KOPT-K1 (cell line): ENCODE results near the gene UAP1.
"Not testable (repeated sequence)": the region's sequence is repeated elsewhere in the genome, so short reads cannot be mapped to it uniquely, and the experiment has no call there.

Source experiments
- H3K27ac ChIP-seq: fragments of 200-600 bp; sonication (generic); 2 replicates; pipeline ENCODE4 v1.5.1; 2016; ENCODE audit warnings: antibody characterized with exemption, mild to moderate bottlenecking, low read depth, low read length; ENCODE audit not compliant: poor library complexity, severe bottlenecking
- H3K36me3 ChIP-seq: fragments of 200-600 bp; sonication (generic); 2 replicates; pipeline ENCODE4 v1.5.1; 2017; ENCODE audit warnings: antibody characterized with exemption, mild to moderate bottlenecking, low read length, moderate library complexity; ENCODE audit not compliant: insufficient read depth
- H3K9me3 ChIP-seq: fragments of 200-600 bp; sonication (generic); 2 replicates; pipeline ENCODE4 v1.5.1; 2017; ENCODE audit warnings: antibody characterized with exemption, low read length, mild to moderate bottlenecking; ENCODE audit not compliant: insufficient read depth, poor library complexity, severe bottlenecking

The UAP1 gene

DNA sequence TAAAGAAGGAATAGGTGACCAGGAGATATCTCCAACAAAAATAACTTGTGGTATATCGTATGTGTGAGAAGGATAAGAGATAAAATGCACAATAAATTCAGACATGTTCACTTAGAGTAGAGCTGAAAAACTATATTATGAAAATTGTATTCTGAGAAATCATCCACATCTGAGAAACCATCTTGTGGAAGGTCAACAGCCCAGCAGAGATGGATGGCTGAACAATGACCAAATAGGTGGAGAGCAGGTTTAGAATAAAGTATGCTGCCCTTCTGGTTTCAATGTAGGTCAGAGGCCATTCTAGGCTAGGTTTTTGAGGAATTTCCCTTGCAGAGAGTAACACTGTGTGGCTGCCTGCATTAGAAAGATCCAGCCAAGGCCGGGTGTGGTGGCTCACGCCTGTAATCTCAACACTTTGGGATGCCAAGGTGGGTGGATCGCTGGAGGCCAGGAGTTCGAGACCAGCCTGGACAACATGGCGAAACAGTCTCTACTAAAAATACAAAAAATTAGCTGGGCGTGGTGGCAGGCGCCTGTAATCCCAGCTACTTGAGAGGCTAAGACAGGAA lies 8.8 kb upstream of the UAP1 start:
- Histone ChIP-seq H3K9me3 (no peaks in the 10 kb centered on the region), H3K36me3 (no peaks in the 10 kb centered on the region), H3K27ac (no peak overlapping the region)

DNA sequence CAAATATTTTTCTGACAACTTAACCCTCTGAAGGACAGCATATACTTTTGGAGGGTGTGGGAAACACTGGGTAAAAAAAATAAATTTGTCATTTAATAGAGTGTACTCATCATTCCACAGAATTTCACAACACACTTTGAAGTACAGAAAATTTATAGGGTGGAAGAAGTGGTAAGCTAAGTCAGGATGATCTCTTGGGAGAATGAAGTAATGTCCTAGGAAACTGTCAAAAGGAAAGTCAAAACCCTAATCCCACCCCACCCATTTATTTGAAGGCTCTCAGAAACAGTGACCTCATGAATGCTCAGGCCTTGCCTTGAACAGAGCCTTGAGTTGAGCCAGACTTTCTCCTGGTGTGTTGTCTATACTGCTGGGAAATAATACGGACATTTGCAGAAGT lies 7.3 kb upstream of the UAP1 start:
- H3K27ac ChIP-seq = no peak overlapping the region
- H3K36me3 ChIP-seq = no peaks in the 10 kb centered on the region
- H3K9me3 ChIP-seq = no peaks in the 10 kb centered on the region

DNA sequence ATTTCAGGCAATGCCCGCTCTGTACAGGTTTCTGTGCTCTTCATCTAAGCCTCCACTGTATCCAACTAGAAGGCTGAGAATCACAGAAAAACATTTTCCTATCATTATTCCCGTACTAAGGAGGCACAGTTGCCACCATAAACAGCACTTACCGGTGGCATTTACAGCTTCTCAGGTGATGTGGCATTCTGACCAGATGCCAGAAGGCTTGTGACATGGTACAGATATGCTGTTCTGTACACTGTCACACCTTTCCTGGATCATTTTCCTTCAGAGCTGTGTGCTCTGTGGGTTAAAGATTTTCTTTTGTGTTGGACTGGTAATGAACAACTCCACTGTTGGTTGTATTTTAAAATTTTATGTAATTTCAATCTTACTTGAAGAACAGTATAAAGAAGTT lies 4.0 kb upstream of the UAP1 start:
- H3K27ac ChIP-seq = no peak overlapping the region
- H3K36me3 ChIP-seq = no peaks in the 10 kb centered on the region
- H3K9me3 ChIP-seq = no peaks in the 10 kb centered on the region

DNA sequence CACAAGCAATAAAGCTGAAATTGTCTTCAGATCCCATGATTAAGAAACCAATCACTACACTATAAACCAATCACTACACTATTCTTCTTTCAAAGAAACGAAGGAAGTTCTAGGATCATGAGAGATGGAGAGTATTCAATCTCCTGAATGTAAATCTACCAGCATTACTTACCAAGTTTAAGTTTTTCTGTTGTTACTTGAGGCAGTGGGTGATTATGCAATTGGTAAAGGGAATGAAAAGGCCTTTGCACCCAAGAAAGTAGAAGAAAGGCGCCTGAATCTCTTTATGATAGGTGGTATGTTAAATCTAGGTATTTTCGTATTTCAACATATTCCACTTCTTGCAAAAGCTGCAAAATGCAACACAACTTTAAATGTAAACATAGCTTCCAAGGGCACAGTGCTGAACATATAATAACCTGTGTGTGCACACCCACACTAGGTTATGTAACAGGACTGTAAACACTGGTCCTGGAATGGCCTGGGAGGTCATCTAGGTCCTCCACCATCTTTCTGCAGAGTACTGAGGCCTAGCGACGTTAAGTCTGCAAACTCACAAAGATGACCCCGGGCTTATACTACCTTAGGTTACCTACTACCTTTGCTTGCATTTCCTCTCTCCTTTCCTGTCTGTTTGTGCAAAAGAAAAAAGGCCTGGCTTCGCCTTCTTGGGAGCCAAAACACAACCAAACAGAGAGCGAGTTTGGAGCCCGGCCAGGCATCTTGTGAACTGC lies 1.1 kb upstream of the UAP1 start:
- H3K9me3 ChIP-seq = no peaks in the 10 kb centered on the region
- no peaks in the 10 kb centered on the region for H3K36me3 ChIP-seq
- peak overlapping the region; percentile 66 for H3K27ac ChIP-seq

DNA sequence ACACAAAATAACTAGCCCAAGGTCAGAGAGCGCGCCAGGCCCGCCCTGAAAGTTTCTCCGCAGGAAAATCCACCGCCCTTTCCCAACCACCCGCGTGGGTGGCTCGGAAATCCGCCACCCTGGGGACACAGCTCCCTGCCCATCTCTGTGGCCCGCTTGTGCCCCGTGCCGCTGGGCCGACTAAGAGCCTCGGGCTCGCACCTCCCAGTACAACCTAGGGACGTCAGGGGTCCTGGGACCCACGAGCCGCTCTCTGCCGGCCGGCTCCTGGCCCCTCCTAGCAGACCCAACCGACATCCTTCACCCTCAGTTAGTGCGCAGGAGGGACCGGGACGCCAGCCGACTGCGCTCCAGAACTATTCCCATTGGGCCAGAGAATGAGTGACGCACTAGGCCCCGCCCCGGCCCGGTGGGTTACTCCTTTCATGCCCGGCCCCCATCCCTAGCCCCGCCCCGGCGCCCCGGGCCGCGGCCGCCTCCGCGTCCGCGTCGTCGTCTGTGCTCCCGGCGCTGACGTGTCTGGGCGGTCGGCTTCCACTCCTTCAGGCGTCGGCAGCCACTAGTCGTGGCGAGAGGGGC lies 396 bp upstream of the UAP1 start:
- Histone ChIP-seq H3K27ac (peak overlapping the region; percentile 66), H3K9me3 (no peaks in the 10 kb centered on the region), H3K36me3 (no peaks in the 10 kb centered on the region)

DNA sequence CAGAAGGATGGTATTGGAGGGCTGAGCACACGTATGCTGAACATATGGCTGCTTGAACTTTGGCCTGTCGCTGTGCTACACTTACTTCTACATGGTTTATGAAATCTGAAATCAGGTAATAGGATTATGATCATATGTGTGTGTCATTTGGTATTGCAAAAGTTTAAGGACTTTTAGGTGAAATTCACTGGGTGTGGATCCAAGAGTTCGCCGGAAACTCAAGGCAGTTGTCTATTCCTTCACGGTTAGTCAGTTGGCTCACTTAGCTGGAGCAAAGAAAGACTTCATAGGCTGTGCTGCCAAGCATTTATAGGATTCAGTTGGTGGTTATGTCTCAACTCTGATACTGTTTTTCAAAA lies 927 bp downstream of the UAP1 start:
- Histone ChIP-seq H3K27ac (no peak overlapping the region), H3K9me3 (no peaks in the 10 kb centered on the region), H3K36me3 (peaks cover 11% of the 10 kb centered on the region; the same call in 1 of the 2 replicates)

DNA sequence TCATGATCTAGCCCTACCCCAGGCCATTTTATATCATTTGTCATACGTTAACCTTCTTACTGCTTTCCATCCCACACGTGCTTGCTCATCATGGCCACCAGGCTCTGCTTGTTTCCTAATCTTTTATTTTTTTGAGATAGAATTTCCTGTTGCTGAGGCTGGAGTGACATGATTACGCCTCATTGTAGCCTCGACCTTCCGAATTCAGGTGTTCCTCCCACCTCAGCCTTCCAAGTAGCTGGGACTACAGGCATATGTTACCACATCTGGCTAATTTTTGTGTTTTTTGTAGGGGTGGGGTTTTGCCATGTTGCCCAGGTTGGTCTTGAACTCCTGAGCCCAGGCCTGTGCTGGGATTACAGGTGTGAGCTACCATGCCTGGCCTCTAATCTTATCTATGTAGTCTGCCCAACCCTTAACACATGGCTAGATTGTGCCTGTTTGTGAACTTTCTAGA lies 3.3 kb downstream of the UAP1 start:
- Histone ChIP-seq H3K36me3 (peaks cover 29% of the 10 kb centered on the region), H3K27ac (no peak overlapping the region), H3K9me3 (no peaks in the 10 kb centered on the region)

DNA sequence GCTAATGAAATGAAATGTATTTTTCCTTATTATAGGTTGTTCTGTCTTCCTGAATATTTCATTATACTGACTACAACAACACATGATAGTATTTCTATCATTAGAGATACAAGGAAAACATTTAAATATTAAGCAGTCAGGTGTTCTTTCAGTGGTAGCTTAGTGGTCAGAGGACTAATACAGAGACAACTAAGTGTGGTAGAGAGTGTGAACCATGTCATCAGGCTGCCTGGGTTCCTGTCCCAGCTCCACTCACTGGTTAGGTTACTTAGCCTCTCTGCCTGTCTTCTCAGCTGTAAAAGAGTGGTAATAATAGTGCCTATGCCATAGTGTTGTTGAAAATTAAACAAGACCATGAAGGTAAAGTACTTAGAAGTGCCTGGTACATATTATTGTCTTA lies 3.9 kb downstream of the UAP1 start:
- Histone ChIP-seq H3K9me3 (no peaks in the 10 kb centered on the region), H3K36me3 (peaks cover 29% of the 10 kb centered on the region), H3K27ac (no peak overlapping the region)

DNA sequence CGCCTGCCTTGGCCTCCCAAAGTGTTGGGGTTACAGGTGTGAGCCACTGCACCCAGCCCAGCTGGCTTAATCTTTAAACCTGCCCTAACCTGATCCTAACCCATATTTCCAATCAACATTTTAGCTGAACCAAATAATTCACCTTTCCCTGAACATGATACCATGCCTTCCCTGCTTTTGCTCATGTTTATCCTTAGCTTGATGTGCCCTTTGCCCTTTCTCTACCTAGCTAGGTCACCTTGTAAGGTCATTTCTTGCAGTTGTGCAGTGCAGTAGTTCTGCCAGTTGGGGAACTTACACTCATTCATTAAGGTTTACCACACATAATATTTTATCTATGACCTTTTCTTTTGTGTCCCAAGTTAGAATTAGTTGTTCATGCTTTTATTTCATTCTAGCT lies 5.3 kb downstream of the UAP1 start:
- Histone ChIP-seq H3K36me3 (peaks cover 29% of the 10 kb centered on the region), H3K27ac (no peak overlapping the region), H3K9me3 (no peaks in the 10 kb centered on the region)

DNA sequence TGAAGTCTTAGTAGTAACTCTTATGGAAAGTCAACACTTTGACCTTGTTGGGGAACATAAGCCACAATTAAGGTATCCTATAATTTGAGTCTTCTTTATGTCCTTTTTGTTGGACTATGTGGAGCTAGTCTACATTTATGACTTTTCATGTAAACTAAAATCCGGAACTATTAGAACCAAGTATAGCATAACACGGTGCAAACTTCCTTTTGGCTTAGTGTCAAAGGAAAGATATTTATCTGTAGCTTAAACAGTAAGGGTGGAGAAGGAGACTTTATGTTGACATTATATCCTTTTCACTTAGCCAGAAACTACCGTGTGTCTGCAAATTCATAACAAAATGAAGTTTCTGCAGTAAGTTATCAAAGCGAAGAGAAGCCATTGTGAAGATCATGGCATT lies 7.3 kb downstream of the UAP1 start:
- H3K36me3 ChIP-seq = peaks cover 29% of the 10 kb centered on the region
- no peak overlapping the region for H3K27ac ChIP-seq
- no peaks in the 10 kb centered on the region for H3K9me3 ChIP-seq

DNA sequence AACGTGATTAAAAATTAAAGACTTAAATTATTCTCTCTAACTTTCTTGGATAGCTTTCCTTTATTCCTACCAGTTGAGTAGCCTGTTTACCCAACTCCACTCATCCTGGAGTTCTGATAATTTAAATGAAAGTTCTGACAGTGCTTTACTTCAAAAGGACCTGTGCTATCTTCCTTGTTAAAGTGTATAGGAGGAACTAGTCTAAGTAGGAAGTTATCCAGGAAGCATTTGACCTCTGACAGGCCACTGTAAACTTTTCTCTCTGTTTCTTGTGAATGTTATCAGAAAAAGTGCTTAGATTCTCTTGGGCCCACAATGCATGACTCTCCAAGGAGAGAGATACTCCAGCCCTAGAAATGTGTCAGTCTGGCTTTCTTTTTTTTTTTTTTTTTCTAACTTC lies 9.2 kb downstream of the UAP1 start:
- Histone ChIP-seq H3K9me3 (no peaks in the 10 kb centered on the region), H3K36me3 (peaks cover 29% of the 10 kb centered on the region), H3K27ac (no peak overlapping the region)

DNA sequence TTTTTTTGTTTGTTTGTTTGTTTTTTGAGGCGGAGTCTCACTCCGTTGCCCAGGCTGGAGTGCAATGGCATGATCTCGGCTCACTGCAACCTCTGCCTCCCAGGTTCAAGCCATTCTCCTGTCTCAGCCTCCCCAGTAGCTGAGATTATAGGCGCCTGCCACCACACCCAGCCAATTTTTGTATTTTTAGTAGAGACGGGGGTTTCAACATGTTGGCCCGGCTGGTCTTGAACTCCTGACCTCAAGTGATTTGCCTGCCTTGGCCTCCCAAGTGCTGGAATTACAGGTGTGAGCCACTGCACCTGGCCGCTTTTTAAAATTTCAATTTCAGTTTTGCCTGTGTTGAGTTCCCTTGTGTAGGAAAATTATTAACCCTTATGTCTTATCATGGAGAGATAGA lies 9.6 kb downstream of the UAP1 start:
- H3K9me3 ChIP-seq, H3K27ac ChIP-seq: not testable (repeated sequence)
- peaks cover 29% of the 10 kb centered on the region for H3K36me3 ChIP-seq

DNA sequence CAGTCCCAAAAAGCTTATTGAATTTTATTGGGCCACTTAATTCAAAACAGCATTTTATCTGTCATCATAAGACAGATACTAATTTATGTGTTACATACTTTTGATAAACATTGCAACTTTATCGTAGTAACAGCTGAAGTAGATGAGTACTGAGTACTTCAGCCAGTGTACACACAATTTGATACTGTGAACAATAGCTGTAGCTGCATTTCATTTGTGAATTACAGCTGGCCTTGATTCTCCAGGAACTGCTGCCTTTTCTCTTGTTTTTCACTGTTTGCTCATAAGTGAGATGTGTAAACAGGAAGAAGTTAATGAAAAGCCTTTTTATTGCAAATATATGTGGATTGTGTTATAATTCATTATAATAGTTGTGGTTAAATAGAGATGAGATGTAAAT lies 10.2 kb downstream of the UAP1 start:
- peaks cover 26% of the 10 kb centered on the region for H3K36me3 ChIP-seq
- H3K9me3 ChIP-seq = no peaks in the 10 kb centered on the region
- no peak overlapping the region for H3K27ac ChIP-seq

DNA sequence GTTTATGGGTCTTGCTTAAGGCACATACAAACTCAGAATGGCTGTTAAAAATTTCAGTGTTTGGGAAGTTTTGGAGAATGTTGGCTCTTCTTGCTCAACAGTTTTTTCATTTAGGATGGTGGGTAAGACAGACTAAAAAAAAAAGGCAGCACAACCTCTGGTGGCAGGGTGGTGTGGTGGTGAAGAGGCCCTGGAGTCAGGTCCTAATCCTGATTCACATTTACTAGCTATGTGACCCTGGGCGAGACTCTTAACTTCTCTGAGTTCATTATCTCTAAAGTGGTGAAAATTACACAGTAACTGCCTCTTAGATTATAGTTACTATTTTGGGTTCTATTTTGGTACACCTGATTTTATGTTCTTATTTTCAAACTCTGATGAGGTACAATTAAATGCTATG lies 11.6 kb downstream of the UAP1 start:
- H3K9me3 ChIP-seq = no peaks in the 10 kb centered on the region
- peaks cover 15% of the 10 kb centered on the region for H3K36me3 ChIP-seq
- H3K27ac ChIP-seq = no peak overlapping the region

DNA sequence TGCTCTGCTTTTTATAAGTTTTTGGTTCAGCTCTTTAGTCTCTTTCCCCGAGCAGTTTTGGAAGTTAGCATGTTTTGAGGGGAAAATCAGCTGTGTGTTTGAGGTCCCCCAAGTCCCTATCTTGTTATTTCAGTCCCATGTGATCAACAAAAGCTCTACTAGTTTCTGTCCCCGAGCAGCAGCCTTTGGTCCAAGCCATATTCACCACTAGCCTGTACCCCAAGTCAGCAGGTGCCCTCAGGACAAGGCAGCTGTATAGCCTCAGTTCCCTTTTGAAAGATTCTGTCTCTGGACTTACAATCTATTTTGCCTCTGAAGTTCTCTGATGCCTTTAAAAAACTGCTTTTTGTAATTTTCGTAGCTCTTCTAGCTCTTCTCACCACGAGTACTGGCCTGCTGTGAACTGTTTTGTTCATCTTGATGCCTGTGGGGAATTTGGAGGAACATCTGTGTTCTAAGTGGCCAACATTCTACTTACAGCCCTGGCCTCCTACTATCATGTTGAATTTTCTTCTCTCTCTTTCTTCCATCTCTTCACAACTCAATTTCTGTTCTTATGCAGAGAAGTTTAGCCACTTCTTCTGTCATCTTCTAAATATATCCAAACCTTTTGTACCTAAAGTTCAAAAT lies 16.7 kb downstream of the UAP1 start:
- Histone ChIP-seq H3K9me3 (no peaks in the 10 kb centered on the region), H3K27ac (no peak overlapping the region), H3K36me3 (peaks cover 27% of the 10 kb centered on the region)
